T-cell (primary cell): ENCODE data around the gene PRR7. TPM values are rescaled to one million over a fixed set of nuclear protein-coding genes. Genes with fewer than 3 reads are reported as not detected.
A peak's percentile ranks its signal among the peaks of the same experiment; 100 is the strongest.

ENCODE experiments used
- ATAC-seq, 4 experiments: fragments of 200-7000 bp in 3 of 4; fragments of 150-1000 bp in 1 of 4; cut with Tn5 transposase; replicated peaks in 1 of 4; 1 replicate in 3 of 4; 2 replicates in 1 of 4; pipeline ENCODE4 v1.10.0; 2021; ENCODE audit warnings: moderate library complexity in 3 of 4, mild to moderate bottlenecking in 2 of 4, moderate number of reproducible peaks in 1 of 4
- CTCF ChIA-PET, 2 donors: fragments of 300-600 bp; sonication (Branson Sonifier 250); formaldehyde crosslinking; loops; one replicate each; lab custom pipeline; 2022; ENCODE audit warnings: antibody characterized with exemption in 2 of 2; lab: Charles Lee
- POLR2A ChIA-PET, 2 donors: fragments of 300-600 bp; sonication (Branson Sonifier 250); formaldehyde crosslinking; loops; one replicate each; lab custom pipeline; 2022; ENCODE audit warnings: antibody characterized with exemption in 2 of 2; lab: Charles Lee
- DNase-seq, 35 experiments: peaks; one replicate each; pipeline versions ENCODE4 v3.0.0 to v3.0.0-alpha.2; 2013 to 2023
- H3K27ac ChIP-seq: one replicate; pipeline ENCODE4 v1.5.1; 2013; ENCODE audit warnings: low read length
- H3K27me3 ChIP-seq, 2 experiments: replicated peaks in 1 of 2; 1 replicate in 1 of 2; 2 replicates in 1 of 2; pipeline versions ENCODE4 v1.6.1 to v1.7.0; 2013; ENCODE audit warnings: low read length in 1 of 2, mixed read lengths in 1 of 2; ENCODE audit not compliant: control insufficient read depth in 2 of 2, insufficient read depth in 2 of 2; ENCODE audit errors: extremely low read depth in 1 of 2
- H3K36me3 ChIP-seq, 2 donors: 1 replicate in 1 of 2; 2 replicates in 1 of 2; pipeline versions ENCODE4 v1.6.1 to v1.7.0; 2013; ENCODE audit warnings: low read length in 1 of 2; ENCODE audit not compliant: control insufficient read depth in 2 of 2, insufficient read depth in 1 of 2; ENCODE audit errors: extremely low read depth in 1 of 2
- H3K4me1 ChIP-seq, 2 experiments: 1 replicate in 1 of 2; 2 replicates in 1 of 2; pipeline versions ENCODE4 v1.6.1 to v1.7.0; 2013; ENCODE audit warnings: low read length in 2 of 2, mixed read lengths in 1 of 2; ENCODE audit not compliant: insufficient read depth in 2 of 2, control insufficient read depth in 1 of 2; ENCODE audit errors: extremely low read depth in 1 of 2
- H3K4me3 ChIP-seq, 2 donors: 1 replicate in 1 of 2; 2 replicates in 1 of 2; pipeline versions ENCODE4 v1.5.1 to v1.7.0; 2013; ENCODE audit warnings: mild to moderate bottlenecking in 2 of 2, low read length in 1 of 2, moderate library complexity in 1 of 2; ENCODE audit not compliant: control insufficient read depth in 1 of 2; ENCODE audit errors: extremely low read depth in 1 of 2
- H3K9me3 ChIP-seq: 2 replicates; pipeline ENCODE4 v1.7.0; 2013
- H3K27ac Mint-ChIP-seq, 2 donors: one replicate each; pipeline ENCODE4 v1.8.0; 2020 to 2021; ENCODE audit warnings: mild to moderate bottlenecking in 2 of 2, mixed read lengths in 2 of 2
- H3K27me3 Mint-ChIP-seq, 2 donors: one replicate each; pipeline ENCODE4 v1.8.0; 2021 to 2022; ENCODE audit warnings: mixed read lengths in 2 of 2
- H3K36me3 Mint-ChIP-seq: one replicate; pipeline ENCODE4 v1.8.0; 2021; ENCODE audit warnings: mixed read lengths
- H3K4me1 Mint-ChIP-seq, 3 donors: one replicate each; pipeline ENCODE4 v1.8.0; 2020 to 2022; ENCODE audit warnings: mixed read lengths in 3 of 3, mild to moderate bottlenecking in 1 of 3
- H3K4me3 Mint-ChIP-seq, 3 donors: one replicate each; pipeline ENCODE4 v1.8.0; 2020 to 2022; ENCODE audit warnings: mild to moderate bottlenecking in 3 of 3, mixed read lengths in 3 of 3, moderate library complexity in 3 of 3
- H3K9me3 Mint-ChIP-seq, 3 donors: one replicate each; pipeline ENCODE4 v1.8.0; 2020 to 2022; ENCODE audit warnings: mixed read lengths in 3 of 3
- WGBS: methylation state at CpG from one replicate; pipeline ENCODE4 v1.1.5; 2013; ENCODE audit warnings: missing lambda C conversion rate; ENCODE audit not compliant: insufficient coverage; 5-methylcytosine and 5-hydroxymethylcytosine counted together
- total RNA-seq, 35 experiments: library from RNA in 6 of 35; stranded (reverse) in 6 of 35; fragments of 120-200 nt in 1 of 35; gene quantifications; one replicate each; pipeline versions ENCODE4 v1.2.1 to v1.2.4 and lab custom pipeline; 2013 to 2026

The PRR7 gene
- total RNA-seq, 5 donors from 2014 or later (not counting 1 experiment from before 2014, with no cell fraction given): 9.5 to 28.2 (median 12.3) TPM

GRCh38 chr5:177403102-177403791 lies 43.4 kb upstream of the PRR7 start:
- ChIA-PET CTCF (interaction anchor here (0.7 to 4.8 kb wide), 23 partner anchors 9 to 98 kb away, joined by 3 to 100 read pairs (median 9); partner anchors contain the start of genes GRK6 (in 1 of the 2), PDLIM7 (in 1 of the 2) and PRR7 (in 1 of the 2)), POLR2A (interaction anchor here in 1 of 2 donors (0.5 to 1.9 kb wide), 3 partner anchors 11 to 52 kb away, joined by 3 to 13 read pairs (median 4); partner anchors contain the start of gene GRK6)
- Mint-ChIP-seq H3K4me3 (peak overlapping the region; percentile 75 to 85 (median 79)), H3K4me1 (peaks cover 27 to 38% (median 32%) of the 10 kb centered on the region in 3 donors), H3K27me3 (no peaks in the 10 kb centered on the region), H3K9me3 (no peaks in the 10 kb centered on the region), H3K27ac (peak overlapping the region in 1 of 2 donors; percentile 39), H3K36me3 (no peaks in the 10 kb centered on the region)
- H3K36me3 ChIP-seq: no peaks in the 10 kb centered on the region
- ATAC-seq: peak; percentile 43 to 58 (median 50)
- peaks cover 22 to 50% of the 10 kb centered on the region in 2 experiments for H3K4me1 ChIP-seq
- H3K27ac ChIP-seq: peak overlapping the region; percentile 18
- no peaks in the 10 kb centered on the region for H3K9me3 ChIP-seq
- WGBS: under 1% methylated on average over 52 of the region's 61 CpGs
- peak in 34 of 35 experiments; percentile 19 to 82 (median 57) for DNase-seq
- peaks cover 7 to 20% of the 10 kb centered on the region in 2 experiments for H3K27me3 ChIP-seq
- H3K4me3 ChIP-seq: peak overlapping the region; percentile 60

- H3K4me1 ChIP-seq: peaks cover 22 to 50% of the 10 kb centered on the region in 2 experiments
- DNase-seq: peak; percentile 70 to 92 (median 81)
- Mint-ChIP-seq H3K4me3 (peak overlapping the region; percentile 75 to 85 (median 79)), H3K27me3 (no peaks in the 10 kb centered on the region), H3K27ac (no peak overlapping the region), H3K36me3 (no peaks in the 10 kb centered on the region), H3K4me1 (peaks cover 27 to 39% (median 32%) of the 10 kb centered on the region in 3 donors), H3K9me3 (no peaks in the 10 kb centered on the region)
- peak overlapping the region; percentile 54 for H3K27ac ChIP-seq
- peak; percentile 78 to 81 (median 80) for ATAC-seq
- under 1% methylated on average over 74 of the region's 93 CpGs for WGBS
- H3K4me3 ChIP-seq: peak overlapping the region; percentile 60
- POLR2A ChIA-PET: interaction anchor here in 1 of 2 donors (0.6 to 1.9 kb wide), 2 partner anchors 22 to 26 kb away, joined by 3 to 13 read pairs; partner anchors contain the start of gene GRK6
- no peaks in the 10 kb centered on the region for H3K36me3 ChIP-seq
- no peaks in the 10 kb centered on the region for H3K9me3 ChIP-seq
- CTCF ChIA-PET: interaction anchor here (0.7 to 4.8 kb wide), 26 partner anchors 10 to 97 kb away, joined by 3 to 100 read pairs (median 6); partner anchors contain the start of genes PRR7 (in 2 of the 2), GRK6 (in 1 of the 2) and PDLIM7 (in 1 of the 2)
- H3K27me3 ChIP-seq: peaks cover 7 to 20% of the 10 kb centered on the region in 2 experiments
Observed at GRCh38 chr5:177403792-177404640, 42.6 kb upstream of the PRR7 start.

- Histone ChIP-seq H3K27me3 (peaks cover 7 to 20% of the 10 kb centered on the region in 2 experiments), H3K9me3 (no peaks in the 10 kb centered on the region), H3K36me3 (no peaks in the 10 kb centered on the region), H3K4me3 (peak overlapping the region; percentile 60), H3K4me1 (peaks cover 22 to 56% of the 10 kb centered on the region in 2 experiments), H3K27ac (peak overlapping the region; percentile 54)
- Mint-ChIP-seq H3K27me3 (no peaks in the 10 kb centered on the region), H3K4me3 (peak overlapping the region; percentile 25 to 85 (median 58)), H3K4me1 (peaks cover 27 to 39% (median 32%) of the 10 kb centered on the region in 3 donors), H3K36me3 (no peaks in the 10 kb centered on the region), H3K9me3 (no peaks in the 10 kb centered on the region), H3K27ac (peak overlapping the region in 1 of 2 donors; percentile 34)
- no peak for ATAC-seq
- ChIA-PET CTCF (interaction anchor here (0.8 to 4.8 kb wide), 19 partner anchors 10 to 97 kb away, joined by 3 to 100 read pairs (median 9); partner anchors contain the start of genes PRR7 (in 2 of the 2), GRK6 (in 1 of the 2) and PDLIM7 (in 1 of the 2)), POLR2A (interaction anchor here in 1 of 2 donors (0.6 to 1.9 kb wide), 2 partner anchors 21 to 25 kb away, joined by 3 to 13 read pairs; partner anchors contain the start of gene GRK6)
- DNase-seq: no peak
- 58% methylated on average over 12 of the region's 16 CpGs for WGBS
Observed at GRCh38 chr5:177404641-177405179, 41.9 kb upstream of the PRR7 start.

GRCh38 chr5:177405312-177405711 lies 41.3 kb upstream of the PRR7 start:
- H3K36me3 ChIP-seq: no peaks in the 10 kb centered on the region
- ATAC-seq (no peak), DNase-seq (no peak)
- no peaks in the 10 kb centered on the region for H3K36me3 Mint-ChIP-seq
- POLR2A ChIA-PET: no interaction called here
- H3K27ac ChIP-seq: no peak overlapping the region
- no peaks in the 10 kb centered on the region for H3K9me3 Mint-ChIP-seq
- H3K4me3 ChIP-seq: no peak overlapping the region
- H3K27me3 Mint-ChIP-seq: no peaks in the 10 kb centered on the region
- CTCF ChIA-PET: interaction anchor here (0.9 to 4.8 kb wide), 9 partner anchors 15 to 96 kb away, joined by 3 to 100 read pairs (median 9); partner anchors contain the start of gene GRK6 (in 1 of the 2)
- peaks cover 27 to 39% (median 33%) of the 10 kb centered on the region in 3 donors for H3K4me1 Mint-ChIP-seq
- peak overlapping the region in 2 of 3 donors; percentile 34 to 85 for H3K4me3 Mint-ChIP-seq
- WGBS: no CpG with 5 or more reads among the region's 2 CpGs
- H3K27ac Mint-ChIP-seq: no peak overlapping the region
- no peaks in the 10 kb centered on the region for H3K9me3 ChIP-seq
- peaks cover 7 to 20% of the 10 kb centered on the region in 2 experiments for H3K27me3 ChIP-seq
- H3K4me1 ChIP-seq: peaks cover 22 to 56% of the 10 kb centered on the region in 2 experiments

- Mint-ChIP-seq H3K4me3 (peak overlapping the region in 1 of 3 donors; percentile 85), H3K36me3 (no peaks in the 10 kb centered on the region), H3K27me3 (no peaks in the 10 kb centered on the region), H3K27ac (no peak overlapping the region), H3K9me3 (no peaks in the 10 kb centered on the region), H3K4me1 (peaks cover 32 to 44% (median 38%) of the 10 kb centered on the region in 3 donors)
- WGBS: 68% methylated on average over 3 of the region's 5 CpGs
- ATAC-seq (no peak), DNase-seq (peak in 4 of 35 experiments; percentile 12 to 47 (median 18))
- Histone ChIP-seq H3K36me3 (no peaks in the 10 kb centered on the region), H3K27ac (no peak overlapping the region), H3K4me3 (no peak overlapping the region), H3K27me3 (peaks cover 7 to 20% of the 10 kb centered on the region in 2 experiments), H3K4me1 (peaks cover 22 to 61% of the 10 kb centered on the region in 2 experiments), H3K9me3 (no peaks in the 10 kb centered on the region)
- CTCF ChIA-PET: interaction anchor here (0.6 to 4.8 kb wide), 7 partner anchors 15 to 872 kb away, joined by 3 to 100 read pairs (median 7); partner anchors contain the start of gene GRK6 (in 1 of the 2)
- POLR2A ChIA-PET: no interaction called here
Observed at GRCh38 chr5:177405805-177406204, 40.8 kb upstream of the PRR7 start.
